Gastrocnemius medialis (tissue), 4 donors: ENCODE measurements around the gene HELZ2.

ENCODE experiments used
- CTCF ChIP-seq, 5 experiments: fragments of 450-650 bp in 3 of 5; fragments of 200-600 bp in 2 of 5; sonication (generic) in 2 of 5; IDR thresholded peaks in 4 of 5; conservative IDR thresholded peaks in 1 of 5; 1 replicate in 4 of 5; 2 replicates in 1 of 5; pipeline ENCODE4 v1.5.1; 2016 to 2019; ENCODE audit warnings: antibody characterized with exemption in 5 of 5, mild to moderate bottlenecking in 3 of 5, moderate library complexity in 3 of 5
- POLR2A ChIP-seq, 2 donors: fragments of 450-650 bp; IDR thresholded peaks; one replicate each; pipeline ENCODE4 v1.6.1; 2017; ENCODE audit warnings: antibody characterized with exemption in 2 of 2, mild to moderate bottlenecking in 2 of 2, moderate library complexity in 2 of 2

- TF ChIP-seq CTCF (IDR thresholded peaks at IDR 0.05 in 4 of 5, conservative IDR thresholded peaks at IDR 0.05 in 1 of 5) (no peak), POLR2A (IDR thresholded peaks at IDR 0.05) (no peak)
Measured at GRCh38 chr20:63544958-63545516, 29.0 kb downstream of the HELZ2 start.
